Mammary epithelial cell (primary cell): Measurements from ENCODE around the gene HYAL4.

ENCODE experiments used
- CTCF ChIP-seq, 2 donors: IDR thresholded peaks in 1 of 2; conservative IDR thresholded peaks in 1 of 2; 2 replicates each; pipeline ENCODE4 v1.5.1; 2011 to 2012; ENCODE audit warnings: inconsistent platforms in 2 of 2, low read length in 2 of 2, mild to moderate bottlenecking in 2 of 2, control low read depth in 1 of 2, low read depth in 1 of 2; ENCODE audit not compliant: insufficient read depth in 1 of 2; ENCODE audit errors: extremely low read depth in 1 of 2
- EZH2 ChIP-seq: IDR thresholded peaks from 2 replicates; pipeline ENCODE4 v1.6.1; 2012; ENCODE audit warnings: low read length, inconsistent platforms, borderline replicate concordance

GRCh38 chr7:123916240-123916724 is 71.3 kb downstream of the HYAL4 start:
- TF ChIP-seq CTCF (conservative IDR thresholded peaks at IDR 0.05 in 1 of 2, IDR thresholded peaks at IDR 0.05 in 1 of 2; ENCODE audit: extremely low read depth in 1 of 2, insufficient read depth in 1 of 2, low read depth in 1 of 2, low read length in 2 of 2) (peak; percentile 31 to 58), EZH2 (no peak)
